Stimulated activated naive CD4-positive, alpha-beta T cell treated with Interleukin-2 at 50 U/mL for 16 hours (primary cell): ENCODE results near the gene OR2T27.
"Not testable (repeated sequence)": the region's sequence is repeated elsewhere in the genome, so short reads cannot be mapped to it uniquely, and the experiment has no call there.

ENCODE experiments used
- DNase-seq: peaks from one replicate; lab custom pipeline; 2025; lab: John Stamatoyannopoulos, UW

Gene OR2T27

GRCh38 chr1:248640906-248641305, 14.4 kb downstream of the OR2T27 start:
- DNase-seq: not testable (repeated sequence)

- DNase-seq: not testable (repeated sequence)
These were observed 15.7 kb downstream of the OR2T27 start for GRCh38 chr1:248639652-248640051.

GRCh38 chr1:248636612-248637011, 18.7 kb downstream of the OR2T27 start:
- not testable (repeated sequence) for DNase-seq

GRCh38 chr1:248634991-248635390, 20.3 kb downstream of the OR2T27 start, which contains the start of gene OR2T11:
Gene OR2T11 (minus strand): TSS chr1:248635091. CDS start chr1:248627128, 7,963 bp downstream.
- DNase-seq: not testable (repeated sequence)

- DNase-seq: no peak
These were observed 23.8 kb downstream of the OR2T27 start for GRCh38 chr1:248631354-248632008.

GRCh38 chr1:248630551-248630950, 24.8 kb downstream of the OR2T27 start:
- no peak for DNase-seq

- DNase-seq: no peak
These were observed 27.1 kb downstream of the OR2T27 start for GRCh38 chr1:248627971-248628844.

GRCh38 chr1:248625971-248626370, 29.4 kb downstream of the OR2T27 start:
- DNase-seq: no peak

- no peak for DNase-seq
These were observed 30.2 kb downstream of the OR2T27 start for GRCh38 chr1:248625166-248625565.

- DNase-seq: no peak
These were observed 32.7 kb downstream of the OR2T27 start for GRCh38 chr1:248622570-248623001.

GRCh38 chr1:248621770-248622169, 33.6 kb downstream of the OR2T27 start:
- DNase-seq: no peak

GRCh38 chr1:248618878-248619277, 36.5 kb downstream of the OR2T27 start:
- peak; percentile 35 for DNase-seq

GRCh38 chr1:248618119-248618518, 37.2 kb downstream of the OR2T27 start:
- DNase-seq: no peak

GRCh38 chr1:248613742-248614141, 41.6 kb downstream of the OR2T27 start:
- DNase-seq: no peak

- no peak for DNase-seq
These were observed 43.4 kb downstream of the OR2T27 start for GRCh38 chr1:248611883-248612414.

GRCh38 chr1:248610301-248610700, 45.0 kb downstream of the OR2T27 start:
- DNase-seq: no peak
